ENCODE measurements around the gene SPATA3. TPM values are rescaled to one million over a fixed set of nuclear protein-coding genes. Genes with fewer than 3 reads are reported as not detected.

SPATA3 gene
- total and polyA plus RNA-seq, 4 donors = not detected

DNA sequence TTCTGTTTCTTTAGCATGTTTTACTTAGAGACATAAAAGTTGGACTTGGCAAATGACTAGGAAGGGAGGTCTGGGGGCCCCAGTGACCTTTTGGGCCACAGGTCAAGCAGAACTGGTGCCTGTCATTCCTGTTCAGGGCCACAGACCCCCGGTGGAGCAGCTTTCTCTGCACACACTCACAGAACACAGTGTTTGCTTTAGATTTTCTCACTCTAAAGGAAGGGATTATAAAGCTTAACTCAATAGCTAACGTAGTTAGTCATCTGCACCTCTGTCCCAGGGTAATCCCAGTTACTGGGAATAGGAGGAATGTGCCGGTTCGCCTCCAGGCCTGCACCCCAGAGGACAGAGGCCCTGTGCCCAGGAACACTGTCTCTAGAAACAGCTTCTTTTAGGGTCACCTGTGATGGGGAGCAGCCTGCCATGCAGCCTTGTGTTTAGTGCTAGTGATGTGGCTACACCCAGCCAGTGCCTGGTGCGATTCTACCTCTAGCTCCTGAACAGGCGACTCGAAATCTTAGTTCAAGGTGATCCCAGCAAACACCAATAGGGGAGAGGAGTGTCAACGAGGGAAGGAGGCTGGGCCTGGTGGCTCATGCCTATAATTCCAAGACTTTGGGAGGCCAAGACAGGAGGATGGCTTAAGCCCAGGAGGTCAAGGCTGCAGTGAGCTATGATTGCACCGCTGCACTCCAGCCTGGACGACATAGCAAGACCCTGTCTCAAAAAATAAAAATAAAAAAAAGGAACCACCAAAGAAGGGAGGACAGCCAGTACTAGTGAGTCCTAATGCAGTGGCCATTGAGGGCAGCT, 11.6 kb downstream of the SPATA3 start (continued):
- TF ChIP-seq, protein P1, sequence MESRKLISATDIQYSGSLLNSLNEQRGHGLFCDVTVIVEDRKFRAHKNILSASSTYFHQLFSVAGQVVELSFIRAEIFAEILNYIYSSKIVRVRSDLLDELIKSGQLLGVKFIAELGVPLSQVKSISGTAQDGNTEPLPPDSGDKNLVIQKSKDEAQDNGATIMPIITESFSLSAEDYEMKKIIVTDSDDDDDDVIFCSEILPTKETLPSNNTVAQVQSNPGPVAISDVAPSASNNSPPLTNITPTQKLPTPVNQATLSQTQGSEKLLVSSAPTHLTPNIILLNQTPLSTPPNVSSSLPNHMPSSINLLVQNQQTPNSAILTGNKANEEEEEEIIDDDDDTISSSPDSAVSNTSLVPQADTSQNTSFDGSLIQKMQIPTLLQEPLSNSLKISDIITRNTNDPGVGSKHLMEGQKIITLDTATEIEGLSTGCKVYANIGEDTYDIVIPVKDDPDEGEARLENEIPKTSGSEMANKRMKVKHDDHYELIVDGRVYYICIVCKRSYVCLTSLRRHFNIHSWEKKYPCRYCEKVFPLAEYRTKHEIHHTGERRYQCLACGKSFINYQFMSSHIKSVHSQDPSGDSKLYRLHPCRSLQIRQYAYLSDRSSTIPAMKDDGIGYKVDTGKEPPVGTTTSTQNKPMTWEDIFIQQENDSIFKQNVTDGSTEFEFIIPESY (IDR thresholded peaks at IDR 0.05) = no peak

DNA sequence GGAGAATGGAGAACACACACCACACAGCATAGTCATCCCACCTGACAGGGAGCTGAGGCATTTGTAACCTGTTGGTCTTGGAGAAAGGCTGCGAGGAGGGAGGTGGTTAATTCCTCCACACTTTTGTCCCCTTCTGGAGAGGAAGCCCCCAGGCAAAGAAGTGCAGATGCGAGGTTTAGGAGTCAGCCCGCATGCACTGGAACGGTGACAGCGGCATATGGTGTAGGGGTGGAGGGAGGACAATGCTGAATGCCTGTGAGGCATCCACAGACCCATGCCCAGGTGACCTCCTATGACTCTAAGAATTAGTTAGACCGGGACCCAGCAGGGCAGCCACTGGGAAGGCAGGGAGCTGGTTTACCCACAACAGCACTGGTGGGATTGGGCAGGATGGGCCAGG, 12.2 kb downstream of the SPATA3 start:
- 93% methylated on average over 6 of the region's 6 CpGs for WGBS
- TF ChIP-seq EGR1 (IDR thresholded peaks at IDR 0.05; ENCODE audit: low read depth in 2 of 2) (no peak), SP1 (IDR thresholded peaks at IDR 0.05) (no peak), FOXA2 (IDR thresholded peaks at IDR 0.05) (no peak), NR2F2 (IDR thresholded peaks at IDR 0.05) (no peak), YY1 (IDR thresholded peaks at IDR 0.05) (no peak), FOXA1 (IDR thresholded peaks at IDR 0.05) (no peak), JUND (IDR thresholded peaks at IDR 0.05) (no peak), HNF4G (IDR thresholded peaks at IDR 0.05) (no peak), HNF4A (conservative IDR thresholded peaks at IDR 0.05) (no peak), RAD21 (IDR thresholded peaks at IDR 0.05) (no peak), RXRA (IDR thresholded peaks at IDR 0.05) (no peak), TAF1 (conservative IDR thresholded peaks at IDR 0.05) (no peak)
- TF ChIP-seq, protein P2, sequence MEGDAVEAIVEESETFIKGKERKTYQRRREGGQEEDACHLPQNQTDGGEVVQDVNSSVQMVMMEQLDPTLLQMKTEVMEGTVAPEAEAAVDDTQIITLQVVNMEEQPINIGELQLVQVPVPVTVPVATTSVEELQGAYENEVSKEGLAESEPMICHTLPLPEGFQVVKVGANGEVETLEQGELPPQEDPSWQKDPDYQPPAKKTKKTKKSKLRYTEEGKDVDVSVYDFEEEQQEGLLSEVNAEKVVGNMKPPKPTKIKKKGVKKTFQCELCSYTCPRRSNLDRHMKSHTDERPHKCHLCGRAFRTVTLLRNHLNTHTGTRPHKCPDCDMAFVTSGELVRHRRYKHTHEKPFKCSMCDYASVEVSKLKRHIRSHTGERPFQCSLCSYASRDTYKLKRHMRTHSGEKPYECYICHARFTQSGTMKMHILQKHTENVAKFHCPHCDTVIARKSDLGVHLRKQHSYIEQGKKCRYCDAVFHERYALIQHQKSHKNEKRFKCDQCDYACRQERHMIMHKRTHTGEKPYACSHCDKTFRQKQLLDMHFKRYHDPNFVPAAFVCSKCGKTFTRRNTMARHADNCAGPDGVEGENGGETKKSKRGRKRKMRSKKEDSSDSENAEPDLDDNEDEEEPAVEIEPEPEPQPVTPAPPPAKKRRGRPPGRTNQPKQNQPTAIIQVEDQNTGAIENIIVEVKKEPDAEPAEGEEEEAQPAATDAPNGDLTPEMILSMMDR (IDR thresholded peaks at IDR 0.05; ENCODE audit: low read depth, low read length, missing input control) = no peak
- TF ChIP-seq, protein P1 (IDR thresholded peaks at IDR 0.05) = no peak
- TF ChIP-seq, protein P3, sequence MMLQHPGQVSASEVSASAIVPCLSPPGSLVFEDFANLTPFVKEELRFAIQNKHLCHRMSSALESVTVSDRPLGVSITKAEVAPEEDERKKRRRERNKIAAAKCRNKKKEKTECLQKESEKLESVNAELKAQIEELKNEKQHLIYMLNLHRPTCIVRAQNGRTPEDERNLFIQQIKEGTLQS (IDR thresholded peaks at IDR 0.05) = no peak
- TF ChIP-seq, protein P4, sequence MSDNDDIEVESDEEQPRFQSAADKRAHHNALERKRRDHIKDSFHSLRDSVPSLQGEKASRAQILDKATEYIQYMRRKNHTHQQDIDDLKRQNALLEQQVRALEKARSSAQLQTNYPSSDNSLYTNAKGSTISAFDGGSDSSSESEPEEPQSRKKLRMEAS (IDR thresholded peaks at IDR 0.05) = no peak
- TF ChIP-seq, protein P5, sequence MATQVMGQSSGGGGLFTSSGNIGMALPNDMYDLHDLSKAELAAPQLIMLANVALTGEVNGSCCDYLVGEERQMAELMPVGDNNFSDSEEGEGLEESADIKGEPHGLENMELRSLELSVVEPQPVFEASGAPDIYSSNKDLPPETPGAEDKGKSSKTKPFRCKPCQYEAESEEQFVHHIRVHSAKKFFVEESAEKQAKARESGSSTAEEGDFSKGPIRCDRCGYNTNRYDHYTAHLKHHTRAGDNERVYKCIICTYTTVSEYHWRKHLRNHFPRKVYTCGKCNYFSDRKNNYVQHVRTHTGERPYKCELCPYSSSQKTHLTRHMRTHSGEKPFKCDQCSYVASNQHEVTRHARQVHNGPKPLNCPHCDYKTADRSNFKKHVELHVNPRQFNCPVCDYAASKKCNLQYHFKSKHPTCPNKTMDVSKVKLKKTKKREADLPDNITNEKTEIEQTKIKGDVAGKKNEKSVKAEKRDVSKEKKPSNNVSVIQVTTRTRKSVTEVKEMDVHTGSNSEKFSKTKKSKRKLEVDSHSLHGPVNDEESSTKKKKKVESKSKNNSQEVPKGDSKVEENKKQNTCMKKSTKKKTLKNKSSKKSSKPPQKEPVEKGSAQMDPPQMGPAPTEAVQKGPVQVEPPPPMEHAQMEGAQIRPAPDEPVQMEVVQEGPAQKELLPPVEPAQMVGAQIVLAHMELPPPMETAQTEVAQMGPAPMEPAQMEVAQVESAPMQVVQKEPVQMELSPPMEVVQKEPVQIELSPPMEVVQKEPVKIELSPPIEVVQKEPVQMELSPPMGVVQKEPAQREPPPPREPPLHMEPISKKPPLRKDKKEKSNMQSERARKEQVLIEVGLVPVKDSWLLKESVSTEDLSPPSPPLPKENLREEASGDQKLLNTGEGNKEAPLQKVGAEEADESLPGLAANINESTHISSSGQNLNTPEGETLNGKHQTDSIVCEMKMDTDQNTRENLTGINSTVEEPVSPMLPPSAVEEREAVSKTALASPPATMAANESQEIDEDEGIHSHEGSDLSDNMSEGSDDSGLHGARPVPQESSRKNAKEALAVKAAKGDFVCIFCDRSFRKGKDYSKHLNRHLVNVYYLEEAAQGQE (IDR thresholded peaks at IDR 0.05) = no peak
- H3K9ac ChIP-seq (ENCODE audit: low read depth in 1 of 2, low read length in 2 of 2) = no peak overlapping the region
- H3K4me1 ChIP-seq (ENCODE audit: control insufficient read depth in 4 of 4, insufficient read depth in 4 of 4, low read length in 3 of 4) = no peaks in the 10 kb centered on the region
- no peaks in the 10 kb centered on the region for H3K9me3 ChIP-seq (ENCODE audit: control insufficient read depth in 4 of 4, low read length in 3 of 4)
- no peak overlapping the region for H3K27ac ChIP-seq (ENCODE audit: low read depth in 1 of 2, low read length in 2 of 2)
- no peak for DNase-seq (ENCODE audit: low spot score)
- no peak overlapping the region for H3K4me3 ChIP-seq (ENCODE audit: low read depth in 1 of 3, low read length in 3 of 3)
- no peaks in the 10 kb centered on the region for H3K27me3 ChIP-seq (ENCODE audit: control insufficient read depth in 4 of 4, insufficient read depth in 4 of 4, low read length in 3 of 4)
- H3K36me3 ChIP-seq (ENCODE audit: control insufficient read depth in 4 of 4, insufficient read depth in 3 of 4, low read depth in 1 of 4, low read length in 3 of 4) = no peaks in the 10 kb centered on the region

All from liver (tissue), 9 donors.